GM10266 (cell line): ENCODE results near the gene KANTR.

Source experiments
- DNase-seq: peaks from one replicate; pipeline ENCODE4 v3.0.0; 2012; ENCODE audit errors: extremely low spot score
- TF ChIP-seq, protein P1 (sequence below): IDR thresholded peaks from 2 replicates; pipeline ENCODE4 v1.5.1; 2012; ENCODE audit warnings: mild to moderate bottlenecking, low read depth; ENCODE audit not compliant: control insufficient read depth, insufficient read depth; ENCODE audit errors: missing control alignments

The KANTR gene

DNA sequence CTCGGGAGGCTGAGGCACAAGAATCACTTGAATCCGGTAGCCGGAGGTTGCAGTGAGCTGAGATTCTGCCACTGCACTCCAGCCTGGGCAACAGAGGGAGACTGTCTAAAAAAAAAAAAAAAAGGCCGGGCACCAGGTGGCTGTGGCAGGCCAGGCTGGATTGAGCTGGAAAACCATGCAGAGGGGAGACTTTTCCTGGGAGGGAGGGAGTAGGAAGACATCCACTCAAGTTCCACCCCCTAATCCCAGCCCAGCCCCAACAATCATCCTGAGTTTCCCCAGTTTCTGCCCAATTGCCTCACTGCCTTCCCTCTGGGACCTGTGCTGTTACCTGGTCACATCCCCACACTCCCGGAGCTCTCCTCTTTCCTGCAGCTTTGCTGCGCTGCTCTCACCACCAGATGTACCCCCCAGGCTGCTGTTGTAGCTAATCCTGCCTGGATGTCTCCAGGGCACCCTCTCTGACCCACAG is 20.8 kb upstream of the KANTR start:
- TF ChIP-seq, protein P1, sequence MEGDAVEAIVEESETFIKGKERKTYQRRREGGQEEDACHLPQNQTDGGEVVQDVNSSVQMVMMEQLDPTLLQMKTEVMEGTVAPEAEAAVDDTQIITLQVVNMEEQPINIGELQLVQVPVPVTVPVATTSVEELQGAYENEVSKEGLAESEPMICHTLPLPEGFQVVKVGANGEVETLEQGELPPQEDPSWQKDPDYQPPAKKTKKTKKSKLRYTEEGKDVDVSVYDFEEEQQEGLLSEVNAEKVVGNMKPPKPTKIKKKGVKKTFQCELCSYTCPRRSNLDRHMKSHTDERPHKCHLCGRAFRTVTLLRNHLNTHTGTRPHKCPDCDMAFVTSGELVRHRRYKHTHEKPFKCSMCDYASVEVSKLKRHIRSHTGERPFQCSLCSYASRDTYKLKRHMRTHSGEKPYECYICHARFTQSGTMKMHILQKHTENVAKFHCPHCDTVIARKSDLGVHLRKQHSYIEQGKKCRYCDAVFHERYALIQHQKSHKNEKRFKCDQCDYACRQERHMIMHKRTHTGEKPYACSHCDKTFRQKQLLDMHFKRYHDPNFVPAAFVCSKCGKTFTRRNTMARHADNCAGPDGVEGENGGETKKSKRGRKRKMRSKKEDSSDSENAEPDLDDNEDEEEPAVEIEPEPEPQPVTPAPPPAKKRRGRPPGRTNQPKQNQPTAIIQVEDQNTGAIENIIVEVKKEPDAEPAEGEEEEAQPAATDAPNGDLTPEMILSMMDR: no peak
- DNase-seq: no peak

DNA sequence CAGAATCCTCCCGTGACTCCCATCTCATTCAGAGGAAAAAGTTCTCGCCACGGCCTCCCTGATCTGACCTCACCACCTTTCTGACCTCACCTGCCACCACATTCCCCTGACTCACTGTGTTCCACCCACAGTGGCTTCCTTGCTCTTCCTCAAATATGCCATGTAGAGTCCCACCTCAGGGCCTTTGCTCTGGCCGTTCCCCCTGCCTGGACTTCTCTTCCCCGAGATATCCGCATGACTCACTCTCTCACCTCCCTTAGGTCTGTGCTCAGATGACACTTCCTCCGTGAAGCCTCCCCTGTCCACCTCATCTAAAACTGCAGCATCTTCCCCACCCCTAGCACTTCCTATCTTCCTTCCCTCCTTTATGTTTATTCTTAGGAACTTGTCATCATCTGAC is 18.9 kb upstream of the KANTR start:
- TF ChIP-seq, protein P1: no peak

DNA sequence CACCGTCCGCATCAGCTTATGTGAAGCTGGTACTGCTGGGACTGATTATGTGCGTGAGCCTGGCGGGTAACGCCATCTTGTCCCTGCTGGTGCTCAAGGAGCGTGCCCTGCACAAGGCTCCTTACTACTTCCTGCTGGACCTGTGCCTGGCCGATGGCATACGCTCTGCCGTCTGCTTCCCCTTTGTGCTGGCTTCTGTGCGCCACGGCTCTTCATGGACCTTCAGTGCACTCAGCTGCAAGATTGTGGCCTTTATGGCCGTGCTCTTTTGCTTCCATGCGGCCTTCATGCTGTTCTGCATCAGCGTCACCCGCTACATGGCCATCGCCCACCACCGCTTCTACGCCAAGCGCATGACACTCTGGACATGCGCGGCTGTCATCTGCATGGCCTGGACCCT is 17.3 kb upstream of the KANTR start:
- TF ChIP-seq, protein P1: no peak
- DNase-seq: no peak

More for the DNA sequence above, 18.9 kb upstream of the KANTR start:
- DNase-seq: no peak

DNA sequence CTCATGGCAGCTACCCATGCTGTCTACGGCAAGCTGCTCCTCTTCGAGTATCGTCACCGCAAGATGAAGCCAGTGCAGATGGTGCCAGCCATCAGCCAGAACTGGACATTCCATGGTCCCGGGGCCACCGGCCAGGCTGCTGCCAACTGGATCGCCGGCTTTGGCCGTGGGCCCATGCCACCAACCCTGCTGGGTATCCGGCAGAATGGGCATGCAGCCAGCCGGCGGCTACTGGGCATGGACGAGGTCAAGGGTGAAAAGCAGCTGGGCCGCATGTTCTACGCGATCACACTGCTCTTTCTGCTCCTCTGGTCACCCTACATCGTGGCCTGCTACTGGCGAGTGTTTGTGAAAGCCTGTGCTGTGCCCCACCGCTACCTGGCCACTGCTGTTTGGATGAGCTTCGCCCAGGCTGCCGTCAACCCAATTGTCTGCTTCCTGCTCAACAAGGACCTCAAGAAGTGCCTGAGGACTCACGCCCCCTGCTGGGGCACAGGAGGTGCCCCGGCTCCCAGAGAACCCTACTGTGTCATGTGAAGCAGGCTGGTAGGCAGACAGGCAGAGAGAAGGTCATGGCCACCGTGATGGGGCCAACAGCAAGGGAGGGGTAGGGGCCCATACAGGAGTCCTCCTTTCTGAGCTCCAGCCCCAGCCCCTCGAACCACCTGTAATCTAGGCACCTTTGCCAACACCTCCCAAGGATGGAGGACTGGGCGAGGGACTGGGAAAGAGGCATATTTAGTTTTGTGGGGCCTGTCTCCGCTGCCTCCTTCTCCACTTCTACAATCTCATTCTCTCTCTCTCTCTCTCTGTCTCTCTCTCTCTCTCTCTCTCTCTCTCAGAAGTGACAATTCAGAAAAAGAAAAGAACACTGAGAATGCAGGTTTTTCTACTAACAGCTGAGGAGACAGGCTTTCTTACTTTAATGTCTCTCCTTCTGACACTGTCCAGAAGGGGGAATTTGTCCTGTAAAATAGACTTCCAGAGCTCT is 16.4 kb upstream of the KANTR start:
- DNase-seq: no peak
- TF ChIP-seq, protein P1: no peak

DNA sequence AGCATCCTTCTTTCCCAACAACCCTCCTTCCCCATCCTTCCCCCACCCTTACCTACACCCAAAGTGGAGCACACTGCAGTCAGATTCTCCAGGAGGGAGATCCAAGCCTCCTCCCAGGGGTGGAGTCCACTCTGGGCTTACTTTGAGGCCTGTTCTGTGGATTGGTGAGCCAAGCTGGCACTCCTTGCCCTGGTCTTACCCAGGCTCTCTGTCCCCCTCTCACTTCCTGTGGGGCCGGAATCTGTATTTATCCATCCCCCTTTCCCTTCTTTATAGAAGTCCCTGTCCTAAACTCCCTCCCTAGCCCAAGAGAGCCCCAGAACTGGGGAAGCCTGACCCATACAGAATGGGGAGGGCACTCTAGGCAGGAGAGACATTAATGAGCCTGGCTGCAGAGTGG is 15.0 kb upstream of the KANTR start:
- no peak for DNase-seq
- TF ChIP-seq, protein P1: no peak

DNA sequence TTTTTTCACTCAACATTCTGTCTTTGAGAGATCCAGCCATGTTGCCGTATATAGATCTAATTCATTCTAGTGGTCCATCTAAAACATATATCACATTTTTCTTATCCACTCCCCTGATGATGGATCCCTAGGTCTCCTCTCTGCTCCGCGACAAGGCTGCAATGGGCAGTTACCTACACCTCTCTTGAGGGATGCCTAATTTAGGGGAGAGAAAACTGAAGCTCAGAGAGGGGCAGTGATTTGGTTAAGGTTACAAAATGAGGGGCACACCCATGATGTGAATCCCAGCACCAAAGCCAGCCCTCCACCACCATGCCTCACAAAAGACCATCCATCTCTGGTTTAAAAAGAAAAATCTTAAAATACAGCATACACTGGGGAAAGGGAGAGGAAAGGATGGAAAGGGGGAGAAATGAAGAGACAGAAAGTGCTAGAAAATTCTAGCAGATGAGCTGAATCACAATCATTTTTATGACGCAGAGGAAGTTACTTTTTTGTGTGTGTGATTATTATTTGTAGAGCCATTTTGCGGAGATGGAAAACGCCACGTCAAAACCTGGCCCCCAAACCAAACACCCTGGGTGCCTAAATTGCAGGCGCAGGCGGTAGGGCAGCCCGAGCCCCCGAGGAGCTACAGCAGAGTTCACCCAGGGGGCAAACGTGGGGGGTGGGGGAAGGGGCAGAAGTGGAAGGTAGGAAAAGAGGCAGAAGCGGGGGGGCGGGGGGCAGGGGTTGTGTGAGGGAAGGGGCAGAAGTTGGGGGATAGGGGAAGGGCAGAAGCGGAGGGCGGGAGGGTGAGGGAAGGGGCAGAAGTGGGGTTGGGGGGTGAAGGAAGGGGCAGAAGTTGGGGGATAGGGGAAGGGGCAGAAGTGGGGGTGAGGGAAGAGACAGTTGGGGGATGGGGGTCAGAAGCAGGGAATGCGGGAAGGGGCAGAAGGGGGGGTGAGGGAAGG is 13.0 kb upstream of the KANTR start:
- TF ChIP-seq, protein P1: no peak
- no peak for DNase-seq
